Measurements from ENCODE around the gene DEPP1.

DEPP1 gene

GRCh38 chr10:44959247-44960087 lies 19.1 kb downstream of the DEPP1 start, which contains the start of gene RASSF4 (continued):
- TF ChIP-seq ZNF645 (tag by site-specific recombination; IDR thresholded peaks at IDR 0.05), result no peak
- no peak for TF ChIP-seq RBAK (tag by site-specific recombination; IDR thresholded peaks at IDR 0.05)
- TF ChIP-seq ZNF362 (tag by site-specific recombination; IDR thresholded peaks at IDR 0.05), result no peak
- no peak for TF ChIP-seq OVOL3 (tag by site-specific recombination; IDR thresholded peaks at IDR 0.05)
- peak; percentile 79 for TF ChIP-seq ZBTB8A (tag by site-specific recombination; IDR thresholded peaks at IDR 0.05)
- peak; percentile 92 for TF ChIP-seq ZEB2 (tag by site-specific recombination; IDR thresholded peaks at IDR 0.05)
- TF ChIP-seq ZNF449 (tag by site-specific recombination; IDR thresholded peaks at IDR 0.05), result peak; percentile 88
- no peak for TF ChIP-seq ZNF157 (tag by site-specific recombination; IDR thresholded peaks at IDR 0.05)
- TF ChIP-seq ZBTB26 (tag by site-specific recombination; optimal IDR thresholded peaks at IDR 0.05), result peak; percentile 77
- TF ChIP-seq GLIS1 (tag by site-specific recombination; IDR thresholded peaks at IDR 0.05), result peak; percentile 78
- peak; percentile 86 for TF ChIP-seq KLF1 (tag by site-specific recombination; IDR thresholded peaks at IDR 0.05)
- peak; percentile 59; the same call in 1 of the 2 replicates for TF ChIP-seq ZBTB20 (tag by site-specific recombination; IDR thresholded peaks at IDR 0.05)
- peak; percentile 59; the same call in 1 of the 2 replicates for TF ChIP-seq BCL11A (tag by site-specific recombination; IDR thresholded peaks at IDR 0.05; ENCODE audit: low read depth)
- peak; percentile 88 for TF ChIP-seq SP2 (tag by site-specific recombination; IDR thresholded peaks at IDR 0.05)
- TF ChIP-seq GFI1B (tag by site-specific recombination; IDR thresholded peaks at IDR 0.05), result peak; percentile 84
- no peak for TF ChIP-seq ZFHX2 (tag by site-specific recombination; conservative IDR thresholded peaks at IDR 0.05)
- peak; percentile 31; the same call in 1 of the 2 replicates for TF ChIP-seq KLF10 (tag by site-specific recombination; IDR thresholded peaks at IDR 0.05)
- TF ChIP-seq ZNF423 (tag by site-specific recombination; IDR thresholded peaks at IDR 0.05), result no peak
- TF ChIP-seq ZNF530 (tag by site-specific recombination; IDR thresholded peaks at IDR 0.05; ENCODE audit: low read depth), result no peak
- no peak for TF ChIP-seq ATF2 (tag by site-specific recombination; IDR thresholded peaks at IDR 0.05; ENCODE audit: low read depth)
- peak; percentile 81 for TF ChIP-seq ZXDB (tag by site-specific recombination; IDR thresholded peaks at IDR 0.05)
- peak; percentile 53; the same call in 1 of the 2 replicates for TF ChIP-seq ZNF610 (tag by site-specific recombination; IDR thresholded peaks at IDR 0.05; ENCODE audit: borderline replicate concordance)
- TF ChIP-seq ZBTB48 (tag by site-specific recombination; IDR thresholded peaks at IDR 0.05), result peak; percentile 65; the same call in 1 of the 2 replicates
- TF ChIP-seq ZNF843 (tag by site-specific recombination; IDR thresholded peaks at IDR 0.05), result no peak
- no peak for TF ChIP-seq HOXC10 (CRISPR knock-in tag; IDR thresholded peaks at IDR 0.05)
- peak; percentile 82 for TF ChIP-seq GLIS2 (tag by site-specific recombination; IDR thresholded peaks at IDR 0.05)
- peak; percentile 38; the same call in 1 of the 2 replicates for TF ChIP-seq ZNF266 (tag by site-specific recombination; IDR thresholded peaks at IDR 0.05; ENCODE audit: low read depth)
- peak; percentile 40; the same call in 1 of the 2 replicates for TF ChIP-seq SP7 (tag by site-specific recombination; IDR thresholded peaks at IDR 0.05)
- TF ChIP-seq KLF7 (tag by site-specific recombination; IDR thresholded peaks at IDR 0.05; ENCODE audit: borderline replicate concordance), result peak; percentile 93; the same call in 1 of the 2 replicates
- peak; percentile 37; the same call in 1 of the 2 replicates for TF ChIP-seq BCL11B (tag by site-specific recombination; IDR thresholded peaks at IDR 0.05; ENCODE audit: low read depth)
- TF ChIP-seq ZNF704 (tag by site-specific recombination; IDR thresholded peaks at IDR 0.05), result no peak
